GM18858 (cell line): ENCODE data around the gene STX12.
"Not testable (repeated sequence)": the region's sequence is repeated elsewhere in the genome, so short reads cannot be mapped to it uniquely, and the experiment has no call there.

Experiments
- ATAC-seq: cut with Tn5 transposase; IDR thresholded peaks from one replicate; pipeline ENCODE4 v1.9.1; 2021; ENCODE audit not compliant: unreplicated experiment

The STX12 gene

DNA sequence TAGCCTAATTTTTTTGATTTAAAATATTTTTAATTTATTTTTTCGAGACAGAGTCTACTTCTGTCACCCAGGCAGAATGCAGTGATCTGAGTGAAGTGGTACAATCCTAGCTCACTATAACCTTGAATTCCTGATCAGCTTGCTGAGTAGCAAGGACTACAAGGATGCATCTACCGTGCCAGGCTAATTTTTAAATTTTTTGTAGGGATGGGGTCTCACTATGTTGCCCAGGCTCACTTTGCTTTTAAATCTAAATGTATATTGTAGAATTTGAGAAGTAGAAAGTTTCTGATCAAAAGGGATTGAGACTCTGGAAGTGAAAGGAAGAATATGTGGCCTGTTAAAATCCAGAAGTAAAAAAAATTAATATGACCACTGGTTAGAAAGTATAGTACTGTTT, 1.6 kb downstream of the STX12 start:
- no peak for ATAC-seq

DNA sequence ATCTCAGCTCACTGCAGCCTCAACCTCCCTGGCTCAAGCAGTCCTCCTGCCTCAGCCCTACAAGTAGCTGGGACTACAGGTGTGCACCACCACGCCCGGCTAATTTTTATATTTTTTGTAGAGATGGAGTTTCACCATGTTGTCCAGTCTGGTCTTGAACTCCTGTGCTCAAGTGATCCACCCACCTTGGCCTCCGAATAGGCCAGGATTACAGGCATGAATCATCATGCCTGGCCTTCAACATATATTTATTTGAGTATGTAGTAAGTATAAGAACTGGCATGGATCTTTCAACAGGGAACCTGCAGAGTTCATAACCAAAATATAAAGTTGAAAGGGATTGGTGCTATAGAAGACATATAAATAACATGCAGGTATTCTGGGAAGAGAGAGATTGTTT, 2.3 kb downstream of the STX12 start:
- ATAC-seq: not testable (repeated sequence)

DNA sequence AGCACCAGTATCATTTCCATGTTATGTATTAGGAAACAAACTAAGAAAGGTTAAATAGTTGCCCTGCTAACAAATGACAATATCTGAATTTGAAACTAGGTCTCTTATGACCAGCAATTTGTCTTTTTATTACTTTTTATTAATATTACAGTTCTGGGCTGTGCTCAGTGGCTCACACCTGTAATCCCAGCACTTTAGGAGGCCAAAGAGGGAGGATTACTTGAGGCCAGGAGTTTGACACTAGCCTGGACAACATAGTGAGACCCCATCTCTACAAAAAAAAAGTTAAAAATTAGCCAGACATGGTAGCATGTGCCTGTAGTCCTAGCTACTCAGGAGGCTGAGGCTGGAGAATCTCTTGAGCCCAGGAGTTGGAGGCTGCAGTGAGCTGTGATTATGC, 3.3 kb downstream of the STX12 start:
- ATAC-seq: not testable (repeated sequence)

DNA sequence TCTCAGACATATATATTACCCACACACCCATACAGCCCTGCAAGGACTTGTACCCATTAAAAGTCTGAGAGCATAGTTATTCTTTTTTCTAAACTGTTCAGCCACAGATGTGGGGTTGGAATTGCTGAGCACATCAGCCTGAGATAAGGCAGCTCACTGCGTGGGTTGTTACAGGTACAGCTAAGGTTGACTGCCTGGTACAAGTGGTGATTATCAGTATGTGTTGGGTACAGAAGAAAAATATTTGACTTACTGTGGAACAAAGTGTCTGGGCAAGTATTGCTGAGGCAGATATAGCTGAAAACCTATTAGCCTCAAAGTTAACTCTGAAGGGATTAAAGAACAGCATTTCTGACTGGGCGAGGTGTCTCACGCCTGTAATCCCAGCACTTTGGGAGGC, 5.0 kb downstream of the STX12 start:
- no peak for ATAC-seq

DNA sequence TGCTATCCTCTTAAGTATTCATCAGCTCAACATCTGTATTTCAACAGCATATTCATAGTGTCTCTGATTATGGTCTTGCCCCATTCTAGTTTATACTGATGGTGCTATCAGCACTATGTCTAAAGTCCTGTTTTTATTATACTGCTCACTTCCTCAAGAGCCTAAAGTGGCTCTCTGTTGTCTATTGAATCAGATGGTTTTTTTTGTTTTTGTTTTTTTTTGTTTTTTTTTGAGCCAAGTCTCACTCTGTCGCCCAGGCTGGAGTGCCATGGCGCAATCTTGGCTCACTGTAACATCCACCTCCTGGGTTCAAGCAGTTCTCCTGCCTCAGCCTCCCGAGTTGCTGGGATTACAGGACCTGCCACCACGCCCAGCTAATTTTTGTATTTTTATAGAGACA, 6.1 kb downstream of the STX12 start:
- ATAC-seq: no peak

GRCh38 chr1:27782950-27783349, 9.9 kb downstream of the STX12 start:
- ATAC-seq: no peak

GRCh38 chr1:27784700-27785099, 11.7 kb downstream of the STX12 start:
- no peak for ATAC-seq

DNA sequence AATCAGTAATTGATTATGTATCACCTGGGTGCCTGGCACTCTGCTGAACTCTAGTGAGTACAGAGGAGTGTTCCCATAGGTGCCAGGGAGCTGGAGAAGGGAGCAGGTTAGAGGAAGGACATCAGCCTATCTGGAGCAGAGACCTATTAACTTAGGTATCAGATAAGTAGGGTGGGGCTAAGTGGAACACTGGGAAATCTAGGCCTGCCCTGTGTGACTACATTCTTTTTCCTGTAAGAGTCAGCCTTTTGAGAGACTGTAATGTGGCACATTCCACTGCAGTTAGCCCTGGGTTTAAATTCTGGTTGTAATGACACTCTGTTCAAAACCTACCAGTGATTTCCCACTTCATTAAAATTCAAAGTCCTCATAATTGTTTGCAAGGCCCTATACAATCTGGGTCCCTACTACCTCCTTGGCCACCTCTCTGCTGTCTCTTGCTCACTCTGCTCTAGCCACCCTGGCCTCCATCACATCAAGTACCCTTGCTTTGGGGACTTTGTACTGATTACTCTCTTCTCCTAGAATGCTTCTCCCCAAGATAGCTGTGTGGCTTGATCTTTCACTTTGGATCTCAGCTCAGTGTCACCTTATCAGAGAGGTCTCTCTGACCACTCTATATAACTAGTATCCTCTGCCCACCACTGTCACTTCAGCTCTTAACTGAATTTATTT, 12.9 kb downstream of the STX12 start:
- no peak for ATAC-seq

- no peak for ATAC-seq
Observed at GRCh38 chr1:27787895-27788294, 14.9 kb downstream of the STX12 start.

- no peak for ATAC-seq
Observed at GRCh38 chr1:27789540-27790041, 16.6 kb downstream of the STX12 start.

GRCh38 chr1:27790270-27790669, 17.3 kb downstream of the STX12 start:
- not testable (repeated sequence) for ATAC-seq

- ATAC-seq: no peak
Observed at GRCh38 chr1:27795601-27796000, 22.6 kb downstream of the STX12 start.

DNA sequence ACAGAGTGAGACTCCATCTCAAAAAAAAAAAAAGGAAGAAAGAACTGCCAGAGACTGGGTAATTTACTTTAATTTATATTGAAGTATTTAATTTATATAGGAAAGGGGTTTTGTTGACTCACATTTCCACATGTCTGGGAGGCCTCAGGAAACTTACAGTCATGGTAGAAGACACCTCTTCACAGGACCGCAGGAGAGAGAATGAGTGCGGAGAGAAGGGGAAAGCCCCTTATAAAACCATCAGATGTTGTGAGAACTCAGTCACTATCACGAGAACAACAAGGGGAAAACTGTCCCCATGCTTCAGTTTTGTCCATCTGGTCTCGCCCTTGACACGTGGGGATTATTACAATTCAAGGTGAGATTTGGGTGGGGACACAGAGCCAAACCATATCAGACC, 31.8 kb downstream of the STX12 start:
- ATAC-seq: no peak

GRCh38 chr1:27806758-27807157, 33.7 kb downstream of the STX12 start:
- ATAC-seq: no peak

GRCh38 chr1:27807385-27807784, 34.4 kb downstream of the STX12 start:
- ATAC-seq: no peak

DNA sequence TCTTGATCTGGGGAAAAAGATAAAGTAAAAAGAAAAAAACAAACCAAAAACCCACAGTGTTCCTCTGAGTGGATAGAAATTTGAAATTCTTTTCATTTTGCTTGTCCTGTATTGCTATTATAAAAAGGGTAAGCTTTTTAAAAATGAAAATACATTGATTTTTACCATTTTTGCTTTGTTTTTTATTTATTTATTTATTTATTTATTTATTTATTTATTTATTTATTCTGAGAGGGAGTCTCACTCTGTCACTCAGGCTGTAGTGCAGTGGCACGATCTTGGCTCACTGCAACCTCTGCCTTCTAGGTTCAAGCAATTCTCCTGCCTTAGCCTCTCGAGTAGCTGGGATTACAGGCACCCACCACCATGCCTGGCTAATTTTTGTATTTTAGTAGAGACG, 35.1 kb downstream of the STX12 start:
- ATAC-seq: not testable (repeated sequence)

- no peak for ATAC-seq
Observed at GRCh38 chr1:27809883-27810282, 36.9 kb downstream of the STX12 start.

GRCh38 chr1:27811741-27812500, 38.9 kb downstream of the STX12 start:
- ATAC-seq: no peak

GRCh38 chr1:27816921-27817630, 44.1 kb downstream of the STX12 start:
- ATAC-seq: no peak

DNA sequence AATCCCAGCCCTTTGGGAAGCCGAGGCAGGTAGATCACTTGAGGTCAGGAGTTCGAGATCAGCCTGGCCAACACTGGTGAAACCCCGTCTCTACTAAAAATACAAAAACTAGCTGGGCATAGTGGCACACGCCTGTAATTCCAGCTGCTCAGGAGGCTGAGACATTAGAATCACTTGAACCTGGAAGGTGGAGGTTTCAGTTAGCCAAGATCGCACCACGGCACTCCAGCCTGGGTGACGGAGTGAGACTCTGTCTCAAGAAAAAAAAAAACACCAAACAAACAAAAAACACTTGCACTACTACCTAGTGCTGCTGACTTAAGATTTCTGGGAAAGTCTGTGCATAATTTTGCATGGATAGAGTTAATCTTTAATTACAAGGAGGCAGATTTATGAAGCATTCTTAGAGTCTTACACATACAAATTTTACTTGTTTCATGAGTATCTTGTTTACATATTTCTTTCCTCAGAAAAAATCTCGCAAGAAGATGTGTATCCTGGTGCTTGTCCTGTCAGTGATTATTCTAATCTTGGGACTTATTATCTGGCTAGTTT, 48.8 kb downstream of the STX12 start:
- no peak for ATAC-seq

- ATAC-seq: no peak
Observed at GRCh38 chr1:27823784-27824183, 50.8 kb downstream of the STX12 start.

DNA sequence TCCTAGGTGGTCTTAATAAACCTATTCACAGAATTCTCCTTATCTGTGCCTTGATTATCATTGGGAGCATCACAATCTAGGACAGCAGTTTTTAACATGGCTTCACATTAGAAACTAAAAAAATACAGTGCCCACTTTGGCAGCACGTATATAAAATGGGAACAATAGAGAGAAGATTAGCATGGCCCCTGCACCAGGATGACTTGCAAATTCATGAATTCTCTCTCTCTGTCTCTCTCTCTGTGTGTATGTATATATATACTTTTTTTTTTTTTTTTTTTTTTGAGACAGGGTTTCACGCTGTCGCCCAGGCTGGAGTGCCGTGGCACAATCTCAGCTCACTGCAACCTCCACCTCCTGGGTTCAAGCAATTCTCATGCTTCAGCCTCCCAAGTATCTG, 51.4 kb downstream of the STX12 start:
- ATAC-seq: no peak
